Kidney (tissue), 14 donors: Measurements from ENCODE around the gene JAKMIP1. TPM values are rescaled to one million over a fixed set of nuclear protein-coding genes. Genes with fewer than 3 reads are reported as not detected.
A peak's percentile ranks its signal among the peaks of the same experiment; 100 is the strongest.

Source experiments
- DNase-seq, 5 donors: peaks; one replicate each; pipeline ENCODE4 v3.0.0-alpha.2; 2013 to 2020
- FAIRE-seq: peaks from 2 replicates; lab custom pipeline; 2012; peaks lifted over from hg19 to GRCh38; lab: Jason Lieb, UNC
- H3K27ac ChIP-seq, 2 donors: one replicate each; pipeline ENCODE4 v1.7.0; 2013; ENCODE audit warnings: low read depth in 2 of 2, low read length in 2 of 2, inconsistent platforms in 1 of 2
- H3K27me3 ChIP-seq: one replicate; pipeline ENCODE4 v1.7.1; 2013; ENCODE audit warnings: low read length, inconsistent platforms; ENCODE audit not compliant: control insufficient read depth, insufficient read depth
- H3K36me3 ChIP-seq, 3 donors: one replicate each; pipeline versions ENCODE4 v1.7.0 to v1.7.1; 2013; ENCODE audit warnings: low read length in 3 of 3, control low read depth in 1 of 3, inconsistent platforms in 1 of 3; ENCODE audit not compliant: insufficient read depth in 3 of 3, control insufficient read depth in 2 of 3
- H3K4me1 ChIP-seq, 3 donors: one replicate each; pipeline versions ENCODE4 v1.7.0 to v1.7.1; 2013; ENCODE audit warnings: low read length in 3 of 3, inconsistent platforms in 1 of 3, low read depth in 1 of 3; ENCODE audit not compliant: control insufficient read depth in 2 of 3, insufficient read depth in 2 of 3
- H3K4me3 ChIP-seq, 3 donors: one replicate each; pipeline versions ENCODE4 v1.7.0 to v1.8.1; 2013; ENCODE audit warnings: low read length in 3 of 3, control low read depth in 1 of 3, inconsistent platforms in 1 of 3
- H3K9ac ChIP-seq, 3 donors: one replicate each; pipeline versions ENCODE4 v1.7.0 to v1.7.1; 2013; ENCODE audit warnings: low read length in 3 of 3, control low read depth in 1 of 3, inconsistent platforms in 1 of 3
- H3K9me3 ChIP-seq, 3 donors: one replicate each; pipeline versions ENCODE4 v1.7.0 to v1.7.1; 2013; ENCODE audit warnings: low read length in 3 of 3, control low read depth in 1 of 3, inconsistent platforms in 1 of 3; ENCODE audit not compliant: control insufficient read depth in 2 of 3, insufficient read depth in 1 of 3
- intact Hi-C: fragments of 100-400 bp; cut with DNase I; formaldehyde crosslinking; loops from one replicate; pipeline ENCODE4 v1.11.1; 2022
- polyA plus RNA-seq: library from polyadenylated mRNA; stranded (reverse); fragments of 350-450 nt; fragmentation: Illumina TruSeq; extraction: RNeasy Lipid Tissue Mini Kit (QIAGEN cat#74804); gene quantifications from one replicate; pipeline ENCODE4 v1.2.3, GENCODE V29; 2014; ENCODE audit warnings: low read depth, low replicate concordance; ENCODE audit not compliant: insufficient read depth
- total RNA-seq: library from RNA; stranded (reverse); fragmentation: NEBNext Ultra II Directional; extraction: Animal tissue kit (Norgen Biotek cat#: 25700); gene quantifications from one replicate; pipeline ENCODE4 v1.2.1, GENCODE V29; 2021
- TF ChIP-seq, protein P1 (sequence below): IDR thresholded peaks from 3 replicates; pipeline ENCODE4 v1.5.1; 2012; ENCODE audit warnings: mild to moderate bottlenecking, moderate library complexity, borderline replicate concordance; ENCODE audit not compliant: insufficient read depth; ENCODE audit errors: extremely low read depth
- donor health status: control.
- donor health status: control.
- donor health status: control.
- donor health status: control.
- donor health status: control.
- donor health status: DM: yes; HTN: yes; CAD: no.
- donor health status: Normal renal cell carcinoma (clear cell type).

The JAKMIP1 gene
- total and polyA plus RNA-seq, 2 donors from 2014 or later = 0.69 TPM; not detected in 1

- intact Hi-C loops = no loop called here
- TF ChIP-seq, protein P1, sequence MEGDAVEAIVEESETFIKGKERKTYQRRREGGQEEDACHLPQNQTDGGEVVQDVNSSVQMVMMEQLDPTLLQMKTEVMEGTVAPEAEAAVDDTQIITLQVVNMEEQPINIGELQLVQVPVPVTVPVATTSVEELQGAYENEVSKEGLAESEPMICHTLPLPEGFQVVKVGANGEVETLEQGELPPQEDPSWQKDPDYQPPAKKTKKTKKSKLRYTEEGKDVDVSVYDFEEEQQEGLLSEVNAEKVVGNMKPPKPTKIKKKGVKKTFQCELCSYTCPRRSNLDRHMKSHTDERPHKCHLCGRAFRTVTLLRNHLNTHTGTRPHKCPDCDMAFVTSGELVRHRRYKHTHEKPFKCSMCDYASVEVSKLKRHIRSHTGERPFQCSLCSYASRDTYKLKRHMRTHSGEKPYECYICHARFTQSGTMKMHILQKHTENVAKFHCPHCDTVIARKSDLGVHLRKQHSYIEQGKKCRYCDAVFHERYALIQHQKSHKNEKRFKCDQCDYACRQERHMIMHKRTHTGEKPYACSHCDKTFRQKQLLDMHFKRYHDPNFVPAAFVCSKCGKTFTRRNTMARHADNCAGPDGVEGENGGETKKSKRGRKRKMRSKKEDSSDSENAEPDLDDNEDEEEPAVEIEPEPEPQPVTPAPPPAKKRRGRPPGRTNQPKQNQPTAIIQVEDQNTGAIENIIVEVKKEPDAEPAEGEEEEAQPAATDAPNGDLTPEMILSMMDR = no peak
- peak in 1 of 5 donors; percentile 8 for DNase-seq
- H3K36me3 ChIP-seq = no peaks in the 10 kb centered on the region
- H3K9me3 ChIP-seq = no peaks in the 10 kb centered on the region
- no peak overlapping the region for H3K27ac ChIP-seq
- no peaks in the 10 kb centered on the region for H3K4me1 ChIP-seq
- no peaks in the 10 kb centered on the region for H3K27me3 ChIP-seq
- no peak for FAIRE-seq
- H3K4me3 ChIP-seq = no peak overlapping the region
- no peak overlapping the region for H3K9ac ChIP-seq
Measured at GRCh38 chr4:6048537-6048936, 151.8 kb downstream of the JAKMIP1 start.

DNA sequence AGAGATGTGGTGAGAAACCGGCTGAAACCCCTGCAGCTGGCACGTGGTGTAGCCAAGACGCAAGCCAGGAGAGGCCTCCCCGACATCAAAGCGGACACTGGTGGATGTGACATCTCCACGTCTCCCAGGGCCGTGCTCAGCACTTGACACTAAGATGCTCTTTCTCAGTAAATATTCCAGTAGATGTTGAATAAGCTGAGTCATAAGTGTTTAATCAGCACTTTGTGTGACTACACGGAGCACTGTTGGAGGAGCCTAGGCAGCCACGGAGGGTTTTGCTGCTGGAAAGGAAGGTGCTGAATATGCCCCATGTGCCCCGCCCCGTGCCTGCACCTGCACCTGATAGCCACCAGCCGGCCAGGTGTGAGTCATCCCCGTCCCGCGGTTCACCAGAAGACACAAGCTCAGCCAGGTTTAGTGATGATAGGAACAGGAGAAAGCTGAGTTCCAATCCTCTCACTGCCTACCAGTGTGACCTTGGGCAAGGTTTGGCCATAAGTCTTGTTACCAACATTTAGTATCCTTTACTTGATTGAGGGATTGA is 153.1 kb downstream of the JAKMIP1 start:
- Histone ChIP-seq H3K27me3 (no peaks in the 10 kb centered on the region), H3K4me1 (no peaks in the 10 kb centered on the region), H3K27ac (no peak overlapping the region), H3K9me3 (no peaks in the 10 kb centered on the region), H3K36me3 (no peaks in the 10 kb centered on the region), H3K9ac (no peak overlapping the region), H3K4me3 (no peak overlapping the region)
- TF ChIP-seq, protein P1 = no peak
- intact Hi-C loops = no loop called here
- FAIRE-seq = no peak
- no peak for DNase-seq

GRCh38 chr4:6046526-6047129 is 153.7 kb downstream of the JAKMIP1 start:
- TF ChIP-seq, protein P1 = no peak
- Histone ChIP-seq H3K9ac (no peak overlapping the region), H3K27ac (no peak overlapping the region), H3K36me3 (no peaks in the 10 kb centered on the region), H3K9me3 (no peaks in the 10 kb centered on the region), H3K27me3 (no peaks in the 10 kb centered on the region), H3K4me1 (no peaks in the 10 kb centered on the region), H3K4me3 (no peak overlapping the region)
- intact Hi-C loops = no loop called here
- FAIRE-seq = no peak
- DNase-seq = no peak
